Thyroid gland (tissue), 4 donors: ENCODE results near the gene GOLGA2. TPM values are rescaled to one million over a fixed set of nuclear protein-coding genes. Genes with fewer than 3 reads are reported as not detected.

Experiments used
- DNase-seq, 2 donors: peaks; one replicate each; pipeline ENCODE4 v3.0.0-alpha.2; 2019
- H3K27ac ChIP-seq, 3 donors: fragments of 200-600 bp; sonication (generic); 1 replicate in 2 of 3; 2 replicates in 1 of 3; pipeline ENCODE4 v1.5.1; 2016 to 2019; ENCODE audit warnings: mild to moderate bottlenecking in 1 of 3, moderate library complexity in 1 of 3
- H3K27me3 ChIP-seq: fragments of 200-600 bp; sonication (generic); one replicate; pipeline ENCODE4 v1.5.1; 2019
- H3K36me3 ChIP-seq, 2 donors: fragments of 200-600 bp; sonication (generic); one replicate each; pipeline ENCODE4 v1.5.1; 2016 to 2019
- H3K4me1 ChIP-seq, 2 donors: fragments of 200-600 bp; sonication (generic); one replicate each; pipeline ENCODE4 v1.5.1; 2017 to 2019
- H3K4me3 ChIP-seq, 3 donors: fragments of 200-600 bp; sonication (generic); replicated peaks in 1 of 3; 1 replicate in 2 of 3; 2 replicates in 1 of 3; pipeline ENCODE4 v1.5.1; 2016; ENCODE audit warnings: mild to moderate bottlenecking in 1 of 3
- H3K9me3 ChIP-seq: fragments of 200-600 bp; sonication (generic); one replicate; pipeline ENCODE4 v1.5.1; 2017
- CTCF ChIP-seq, 6 experiments: fragments of 200-600 bp in 3 of 6; fragments of 450-650 bp in 3 of 6; sonication (generic) in 3 of 6; IDR thresholded peaks; one replicate each; pipeline ENCODE4 v1.5.1; 2016 to 2019; ENCODE audit warnings: antibody characterized with exemption in 6 of 6, mild to moderate bottlenecking in 2 of 6, inconsistent platforms in 1 of 6, moderate library complexity in 1 of 6
- POLR2A ChIP-seq, 2 donors: fragments of 450-650 bp; IDR thresholded peaks; one replicate each; pipeline ENCODE4 v1.6.1; 2017; ENCODE audit warnings: antibody characterized with exemption in 2 of 2, mild to moderate bottlenecking in 2 of 2, moderate library complexity in 1 of 2
- WGBS, 2 donors: methylation state at CpG; one replicate each; pipeline ENCODE4 v1.1.5; 2017; 5-methylcytosine and 5-hydroxymethylcytosine counted together
- intact Hi-C: fragments of 100-400 bp; cut with DNase I; formaldehyde crosslinking; loops from one replicate; pipeline ENCODE4 v1.15.1; 2023
- total RNA-seq, 4 donors: library from RNA; depleted of rRNA; stranded (reverse); fragments of >200 nt; gene quantifications; one replicate each; pipeline ENCODE4 v1.2.3, GENCODE V29; 2016

Gene GOLGA2
- total RNA-seq, 4 donors from 2014 or later = 94.6 to 140 (median 118) TPM

GRCh38 chr9:128322404-128323211, 46.8 kb upstream of the GOLGA2 start, which contains the start of the genes COQ4 and TRUB2:
Gene COQ4 (plus strand): TSS chr9:128322839. CDS start chr9:128322859, 20 bp downstream.
Gene TRUB2 (minus strand): TSS chr9:128322447. CDS start chr9:128322408, 39 bp downstream.
- 0 to 1% methylated on average over 18 to 24 of the region's 83 CpGs for WGBS, 2 donors
- TF ChIP-seq POLR2A (IDR thresholded peaks at IDR 0.05) (peak in 1 of 2 donors; percentile 31), CTCF (IDR thresholded peaks at IDR 0.05) (peak in 1 of 6 experiments; percentile 3)
- peak within 1 kb of the TSS; percentile 85 to 96 (median 92) for H3K27ac ChIP-seq
- H3K4me1 ChIP-seq = peaks cover 5 to 22% of the 10 kb centered on the region in 2 donors
- peak within 1 kb of the TSS; percentile 33 to 94 (median 82) for H3K4me3 ChIP-seq
- peak; percentile 94 to 95 for DNase-seq
- intact Hi-C loops = loop anchor here (5.0 kb wide), 1 partner anchor 45 kb away; the partner anchor contains the start of genes GOLGA2 and SWI5
- H3K36me3 ChIP-seq = peaks cover 0 to 11% of the 10 kb centered on the region in 2 donors
- no peaks in the 10 kb centered on the region for H3K9me3 ChIP-seq
- H3K27me3 ChIP-seq = no peaks in the 10 kb centered on the region

- DNase-seq = no peak
- no peaks in the 10 kb centered on the region for H3K27me3 ChIP-seq
- no peaks in the 10 kb centered on the region for H3K9me3 ChIP-seq
- intact Hi-C loops = loop anchor here (5.0 kb wide), 1 partner anchor 45 kb away; the partner anchor contains the start of genes GOLGA2 and SWI5
- H3K4me3 ChIP-seq = peak overlapping the region; percentile 33 to 94 (median 82)
- H3K27ac ChIP-seq = peak overlapping the region in 2 of 3 donors; percentile 85 to 92
- peaks cover 0 to 17% of the 10 kb centered on the region in 2 donors for H3K36me3 ChIP-seq
- peaks cover 5 to 22% of the 10 kb centered on the region in 2 donors for H3K4me1 ChIP-seq
- TF ChIP-seq POLR2A (IDR thresholded peaks at IDR 0.05) (no peak), CTCF (IDR thresholded peaks at IDR 0.05) (no peak)
- 2 to 3% methylated on average over 15 to 21 of the region's 21 CpGs for WGBS, 2 donors
Measured at GRCh38 chr9:128321879-128322403, 46.1 kb upstream of the GOLGA2 start.

DNA sequence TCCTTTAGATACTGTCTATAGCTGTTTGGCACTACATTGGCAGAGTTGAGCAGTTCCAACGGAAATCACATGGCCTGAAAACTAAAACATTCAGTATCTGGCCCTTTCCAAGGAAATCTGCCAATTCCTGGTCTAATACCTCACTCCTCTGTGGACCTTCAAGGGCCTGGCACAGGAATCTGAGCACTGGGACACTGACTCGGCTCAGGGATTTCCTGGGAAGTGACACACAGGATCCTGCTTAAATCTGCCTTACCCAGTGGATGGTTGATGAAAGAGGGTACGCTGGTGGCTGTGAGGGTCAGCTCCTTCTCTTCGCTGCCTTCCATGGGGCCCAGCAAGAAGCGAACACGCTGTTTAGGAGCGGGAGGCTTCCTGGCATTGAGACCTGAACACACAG, 45.5 kb upstream of the GOLGA2 start:
- WGBS, 2 donors = 86% methylated on average over 7 of the region's 7 CpGs
- Histone ChIP-seq H3K36me3 (peaks cover 0 to 19% of the 10 kb centered on the region in 2 donors), H3K4me1 (peaks cover 5 to 22% of the 10 kb centered on the region in 2 donors), H3K9me3 (no peaks in the 10 kb centered on the region), H3K27ac (no peak overlapping the region), H3K4me3 (peak overlapping the region in 1 of 3 donors; percentile 82), H3K27me3 (no peaks in the 10 kb centered on the region)
- no peak for TF ChIP-seq CTCF (IDR thresholded peaks at IDR 0.05)
- TF ChIP-seq POLR2A (IDR thresholded peaks at IDR 0.05) = no peak
- intact Hi-C loops = loop anchor here (5.0 kb wide), 1 partner anchor 44 kb away; the partner anchor contains the start of genes GOLGA2 and SWI5
- no peak for DNase-seq

DNA sequence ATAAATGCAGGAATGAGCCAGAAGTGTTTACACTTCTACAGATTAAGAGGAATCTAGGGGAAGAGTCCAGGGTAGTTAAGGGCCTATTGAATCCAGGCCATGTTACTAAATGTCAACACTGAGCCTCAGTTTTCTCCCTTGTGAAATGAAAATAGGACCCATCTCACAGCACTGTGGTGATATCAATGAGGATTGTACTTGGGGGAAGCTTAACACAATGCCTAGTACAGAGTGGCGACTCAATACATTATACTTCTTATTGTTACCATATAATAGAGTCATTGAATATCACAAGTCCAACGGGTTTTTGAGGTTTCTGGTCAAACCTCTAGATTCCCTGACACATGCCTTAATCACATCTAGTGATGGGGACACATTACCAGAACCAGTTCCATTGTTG, 41.8 kb upstream of the GOLGA2 start:
- 81 to 86% methylated on average over 2 of the region's 2 CpGs for WGBS, 2 donors
- Histone ChIP-seq H3K27ac (no peak overlapping the region), H3K9me3 (no peaks in the 10 kb centered on the region), H3K4me1 (peaks cover 5 to 7% of the 10 kb centered on the region in 2 donors), H3K4me3 (no peak overlapping the region), H3K36me3 (peaks cover 13 to 28% of the 10 kb centered on the region in 2 donors), H3K27me3 (no peaks in the 10 kb centered on the region)
- intact Hi-C loops = no loop called here
- TF ChIP-seq POLR2A (IDR thresholded peaks at IDR 0.05) (no peak), CTCF (IDR thresholded peaks at IDR 0.05) (no peak)
- no peak for DNase-seq
